Activated CD4-positive, alpha-beta T cell treated with anti-CD3 and anti-CD28 coated beads, Interleukin-10, Interleukin-2, amounts not matched to agents 100 ng/mL and 50 ng/mL, durations not matched to agents 16 hours and 8 hours (primary cell): ENCODE measurements around the gene KDR.

Experiments
- DNase-seq: peaks from one replicate; pipeline ENCODE4 v3.0.0-alpha.2; 2020

The KDR gene

DNA sequence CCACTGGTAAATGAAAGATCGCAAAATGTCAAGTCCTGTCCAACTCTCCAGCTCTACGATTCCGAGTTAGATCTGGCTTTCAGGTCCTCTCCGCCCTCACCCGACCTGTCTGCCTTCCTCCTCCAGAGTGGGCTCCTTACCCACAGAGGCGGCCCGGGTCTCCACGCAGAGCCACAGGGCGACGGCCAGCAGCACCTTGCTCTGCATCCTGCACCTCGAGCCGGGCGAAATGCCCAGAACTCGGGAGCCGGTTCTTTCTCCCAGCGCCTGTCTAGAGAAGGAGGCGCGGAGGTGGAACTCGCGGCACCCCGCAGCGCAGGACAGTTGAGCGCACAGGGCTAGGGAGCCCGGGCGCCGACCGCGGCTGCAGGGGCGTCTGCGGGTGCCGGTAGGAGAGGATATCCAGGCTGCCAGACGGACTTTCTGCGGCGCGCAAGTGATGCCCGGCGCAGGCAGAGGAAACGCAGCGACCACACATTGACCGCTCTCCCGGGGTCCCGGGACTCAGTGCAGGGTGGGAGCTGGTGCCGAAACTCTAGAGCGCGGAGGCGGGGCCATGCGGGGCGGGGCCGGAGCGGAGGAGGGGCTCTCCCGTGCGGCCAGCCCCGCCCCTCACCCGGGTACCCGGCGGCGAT lies at the start of gene KDR:
Gene KDR (minus strand): TSS at position 509 of the 635 bp plus-strand sequence. CDS start 302 bp downstream, at position 207.
- DNase-seq, result no peak

DNA sequence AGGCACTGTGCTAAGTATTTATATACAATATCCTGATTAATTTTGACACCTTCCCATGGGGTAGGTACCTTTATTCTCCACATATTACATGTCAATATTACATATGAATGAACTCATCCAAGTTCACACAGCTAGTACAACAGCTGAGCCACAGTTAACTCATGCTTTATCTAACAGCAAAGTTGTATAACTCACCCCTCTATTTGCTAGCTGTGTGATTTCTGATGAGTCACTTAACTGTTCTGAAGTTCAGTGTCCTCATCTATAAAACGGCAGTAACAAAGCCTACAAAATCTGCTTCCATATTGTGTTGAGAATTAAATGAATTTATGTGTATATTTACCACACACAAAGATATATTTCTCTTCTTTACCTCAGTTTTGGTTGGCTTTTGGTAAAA lies 48.2 kb upstream of the KDR start:
- DNase-seq, result no peak

DNA sequence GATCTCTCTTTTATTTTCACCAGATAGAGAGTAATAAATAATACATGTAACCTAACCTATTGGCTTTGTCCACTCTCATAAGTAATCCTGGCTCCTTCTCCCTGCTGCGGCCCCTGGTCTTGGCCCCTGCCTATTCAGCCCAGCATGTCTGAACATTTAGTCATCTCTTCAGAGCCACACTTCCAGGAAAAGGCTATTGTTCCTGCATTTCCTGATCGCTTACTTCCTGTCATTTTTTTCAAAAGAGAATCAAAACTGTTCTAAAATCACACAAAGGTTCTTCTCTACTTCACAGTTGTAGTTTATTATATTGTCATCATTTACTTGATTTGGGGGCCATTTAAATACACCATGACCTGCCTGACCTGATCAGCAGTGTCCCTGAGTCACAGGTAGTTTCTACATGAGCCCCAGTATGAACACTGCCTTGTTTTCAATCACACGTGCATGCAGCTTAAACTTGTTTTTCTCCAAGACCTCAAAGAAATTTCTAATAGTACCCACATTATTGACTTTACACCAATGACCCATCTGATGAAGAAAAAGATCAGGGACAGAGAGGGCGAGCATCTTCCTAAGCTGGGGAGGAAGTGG lies 47.4 kb upstream of the KDR start:
- DNase-seq, result no peak

DNA sequence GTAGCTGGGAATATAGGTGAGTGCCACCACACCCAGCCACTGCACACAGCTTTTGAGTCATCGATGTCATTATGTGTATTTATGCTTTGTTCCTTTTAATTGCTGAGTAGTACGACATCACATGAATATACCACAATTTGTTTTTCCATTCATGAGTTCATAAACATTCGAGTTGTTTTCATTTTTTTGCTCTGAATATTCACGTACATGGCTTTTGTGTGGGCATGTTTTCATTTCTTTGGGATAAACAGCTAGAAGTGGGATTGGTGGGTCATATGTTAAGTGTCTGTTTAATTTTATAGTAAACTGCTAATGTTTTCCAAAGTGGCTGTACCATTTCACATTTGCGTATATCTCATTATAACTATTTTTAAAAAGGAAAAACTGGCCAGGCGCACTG lies 45.1 kb upstream of the KDR start:
- DNase-seq, result no peak

DNA sequence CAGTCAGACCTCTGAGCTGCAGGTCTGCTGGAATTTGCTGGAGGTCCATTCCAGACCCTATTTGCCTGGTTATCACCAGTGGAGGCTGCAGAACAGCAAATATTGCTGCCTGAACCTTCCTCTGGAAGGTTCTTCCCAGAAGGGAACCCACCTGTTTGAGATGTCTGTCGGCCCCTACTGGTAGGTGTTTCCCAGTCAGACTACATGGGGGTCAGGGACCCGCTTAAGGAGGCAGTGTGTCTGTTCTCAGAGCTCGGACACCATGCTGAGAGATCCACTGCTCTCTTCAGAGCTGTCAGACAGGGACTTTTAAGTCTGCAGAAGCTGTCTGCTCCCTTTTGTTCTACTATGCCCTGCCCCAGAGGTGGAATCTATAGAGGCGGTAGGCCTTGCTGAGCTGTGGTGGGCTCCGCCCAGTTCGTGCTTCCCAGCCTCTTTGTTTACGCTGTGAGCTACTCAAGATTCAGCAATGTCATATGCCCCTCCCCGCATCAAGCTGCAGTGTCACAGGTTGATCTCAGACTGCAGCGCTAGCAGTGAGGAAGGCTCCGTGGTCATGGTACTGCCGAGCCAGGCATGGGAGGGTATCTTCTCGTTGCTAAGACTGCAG lies 44.1 kb upstream of the KDR start:
- DNase-seq, result no peak

DNA sequence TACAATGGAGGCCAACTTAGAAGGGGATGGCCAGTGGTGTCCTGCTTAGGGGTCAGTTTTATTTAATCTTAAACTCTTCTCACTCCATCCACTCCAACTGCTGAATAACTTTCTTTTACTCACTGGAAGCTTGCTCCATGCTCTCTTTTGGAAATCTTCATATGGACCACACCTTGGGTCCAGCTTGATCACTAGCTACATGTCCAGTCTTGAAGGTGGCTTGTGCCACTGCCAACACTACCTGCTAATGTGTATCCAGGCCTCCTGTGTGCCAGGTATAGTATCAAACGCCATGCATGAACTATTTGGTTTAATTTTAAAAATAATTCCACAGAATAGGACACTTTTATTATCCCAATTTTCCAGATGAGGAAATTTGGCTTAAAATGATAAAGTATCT lies 37.0 kb upstream of the KDR start:
- no peak for DNase-seq

DNA sequence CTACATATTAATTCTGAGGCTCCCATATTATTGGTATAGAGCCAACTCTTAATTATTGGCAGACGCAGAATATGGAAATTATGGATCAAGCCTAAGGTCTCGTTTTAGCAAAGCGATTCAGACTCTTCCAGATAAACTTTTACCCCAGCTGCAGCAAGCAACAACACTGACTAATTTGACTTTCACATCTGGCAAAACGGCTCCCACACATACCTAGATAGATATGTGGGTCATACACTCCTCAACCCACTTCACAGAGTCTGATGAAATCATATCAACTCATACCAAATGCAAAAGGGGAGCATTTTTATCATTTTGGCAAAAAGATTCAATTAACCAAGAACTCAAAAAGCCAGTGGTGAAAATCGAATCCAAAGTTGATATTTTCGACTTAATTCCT lies 36.3 kb upstream of the KDR start:
- DNase-seq, result no peak

DNA sequence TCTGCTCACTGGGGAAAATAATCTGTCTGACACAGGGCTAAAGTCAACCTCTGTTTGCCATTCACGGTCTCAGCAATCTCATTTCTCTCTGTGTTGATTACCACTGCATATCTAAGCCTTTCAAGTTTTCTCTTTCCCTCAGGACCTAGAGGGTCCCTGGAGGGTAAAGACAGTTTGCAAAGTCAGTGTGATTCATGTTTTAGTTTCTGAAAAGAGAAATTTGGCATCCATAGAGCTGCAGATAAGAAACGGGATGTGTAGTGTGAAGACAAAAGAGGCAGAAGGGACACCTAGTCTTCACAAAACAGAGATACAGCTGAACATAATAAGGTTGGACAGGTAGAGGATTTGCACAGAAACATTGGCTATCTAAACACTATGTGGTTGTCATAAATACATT lies 34.5 kb upstream of the KDR start:
- DNase-seq, result no peak

DNA sequence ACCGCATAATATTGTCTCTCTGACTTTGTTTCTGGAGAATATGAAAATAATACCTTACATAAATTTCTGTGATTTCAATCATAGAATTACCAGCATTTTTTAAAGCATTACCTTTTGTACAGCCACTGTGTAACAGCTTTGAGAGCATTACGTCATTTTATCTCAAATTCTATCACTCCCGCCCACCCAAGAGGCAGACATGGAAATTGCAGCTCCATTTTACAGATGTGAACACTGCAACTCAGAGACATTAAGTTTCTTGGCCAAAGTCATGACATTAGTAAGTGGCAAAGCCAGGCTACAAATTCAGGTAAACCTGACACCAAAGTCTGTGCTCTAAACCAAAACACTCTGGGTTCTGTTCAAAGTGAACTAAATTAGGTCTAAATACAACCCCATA lies 33.6 kb upstream of the KDR start:
- DNase-seq, result no peak

DNA sequence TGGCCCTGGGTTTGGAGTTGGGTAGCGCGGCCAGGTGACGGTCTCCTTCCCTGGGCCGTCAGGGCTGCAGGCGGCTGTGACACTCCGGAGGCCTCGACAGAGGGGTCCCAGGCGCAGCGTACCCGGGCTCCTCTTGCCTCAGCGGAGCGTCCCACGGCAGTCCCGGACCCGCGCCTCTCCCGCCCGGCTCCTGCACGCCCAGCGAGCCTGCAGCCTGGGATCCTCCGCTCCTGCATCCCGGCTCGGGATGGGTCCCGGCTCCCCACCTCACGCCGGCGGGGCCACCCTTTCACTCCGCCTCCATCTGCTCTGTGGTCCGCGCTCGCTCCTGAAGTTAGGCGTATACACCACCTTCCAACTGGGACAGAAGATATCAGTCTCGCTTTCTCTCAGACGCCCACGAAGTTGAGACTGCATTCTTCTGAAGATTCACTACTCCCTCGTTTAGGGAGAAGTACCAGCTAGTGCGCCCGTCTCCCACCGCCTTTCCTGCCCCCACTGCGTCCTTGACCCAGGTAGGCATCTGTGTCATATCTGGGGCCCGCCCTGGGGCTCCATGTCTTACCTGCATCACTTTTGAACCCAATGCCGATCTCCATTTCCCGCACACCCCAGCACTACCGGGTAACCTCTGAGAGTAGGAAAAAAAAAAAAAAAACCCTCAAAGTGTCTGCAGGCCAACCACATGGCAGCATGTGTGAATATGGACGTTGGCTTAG lies 32.3 kb upstream of the KDR start:
- DNase-seq, result no peak

DNA sequence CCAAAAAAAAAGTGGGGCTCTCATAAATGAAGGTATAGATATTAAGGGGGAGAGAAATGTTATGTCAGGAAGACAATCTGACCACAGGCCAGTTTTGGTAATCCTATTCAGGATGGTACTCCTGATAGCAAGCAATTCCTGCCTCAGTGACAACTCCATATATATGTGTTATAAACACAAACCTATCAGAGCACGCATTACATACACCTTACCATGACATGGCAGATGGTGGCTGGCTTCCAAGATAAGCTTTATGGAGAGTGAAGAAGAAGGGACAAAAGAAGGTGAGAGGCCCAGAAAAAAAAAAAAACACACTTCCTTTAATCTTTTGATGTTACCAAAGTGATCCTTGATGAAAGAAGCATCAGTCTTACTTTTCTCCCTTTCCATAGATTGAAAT lies 29.5 kb upstream of the KDR start:
- DNase-seq, result no peak

DNA sequence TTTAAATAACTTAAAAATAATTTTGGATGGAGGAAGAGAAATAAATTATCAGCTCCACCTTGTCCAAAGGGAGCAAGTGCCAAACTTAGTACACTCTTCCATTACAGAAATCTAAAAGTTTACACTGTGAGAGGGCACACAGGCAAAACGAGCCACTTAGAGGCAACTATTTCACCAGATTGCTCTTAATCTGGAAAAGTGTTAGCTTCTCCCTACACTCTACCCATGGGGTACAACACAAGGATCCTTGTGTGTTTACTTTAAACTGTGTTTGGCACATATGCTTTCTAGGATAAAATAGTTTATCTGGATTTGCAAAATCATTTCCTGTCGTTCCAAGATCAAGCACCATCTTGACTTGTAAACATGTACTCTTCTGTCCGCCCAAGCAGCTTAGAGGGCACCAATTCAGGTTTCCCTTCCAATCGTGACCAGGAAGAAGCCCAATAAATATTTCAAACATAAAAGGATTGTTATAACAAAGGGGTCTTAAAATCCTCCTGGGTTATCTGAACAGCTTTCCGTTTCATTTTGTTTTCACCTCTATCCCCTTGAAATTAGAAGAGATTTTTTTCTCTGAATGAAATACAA lies 29.0 kb upstream of the KDR start:
- DNase-seq, result no peak

DNA sequence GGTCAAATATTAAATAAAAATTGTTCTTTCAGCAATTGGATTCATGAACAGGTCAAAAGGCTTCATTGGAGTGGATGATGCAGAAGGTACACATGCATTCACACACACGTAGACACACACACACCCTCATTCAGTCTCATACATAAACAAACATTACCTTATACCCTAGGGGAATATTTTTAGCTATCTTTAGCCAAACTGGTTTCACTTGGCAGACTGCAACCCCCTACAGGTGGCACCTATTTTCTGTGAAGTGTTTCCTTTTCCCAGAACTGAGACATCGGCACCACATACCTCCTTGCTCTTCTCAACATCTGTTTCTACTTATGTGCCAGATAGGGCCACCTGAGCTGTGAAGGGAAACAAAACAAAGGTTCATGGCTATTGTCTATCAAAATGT lies 18.5 kb upstream of the KDR start:
- DNase-seq, result no peak

DNA sequence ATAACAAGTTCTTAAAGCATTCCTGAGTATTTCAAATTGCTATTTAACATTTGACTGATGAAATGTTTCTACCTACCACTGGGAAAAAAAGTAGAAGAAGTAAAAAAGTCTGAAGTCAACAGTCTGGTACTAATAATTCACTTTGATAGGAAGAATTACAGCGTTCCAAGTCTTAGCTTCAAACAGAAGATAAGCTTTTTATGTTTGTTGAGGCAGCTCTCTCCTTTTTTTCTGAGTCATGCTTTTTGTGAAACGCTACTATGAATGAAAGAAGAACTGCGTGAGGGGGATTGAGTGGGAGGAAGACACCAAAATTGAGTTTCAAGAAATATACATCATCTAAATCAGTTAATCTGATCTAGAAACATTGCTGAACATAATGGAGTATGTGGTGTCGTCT lies 13.0 kb upstream of the KDR start:
- no peak for DNase-seq

DNA sequence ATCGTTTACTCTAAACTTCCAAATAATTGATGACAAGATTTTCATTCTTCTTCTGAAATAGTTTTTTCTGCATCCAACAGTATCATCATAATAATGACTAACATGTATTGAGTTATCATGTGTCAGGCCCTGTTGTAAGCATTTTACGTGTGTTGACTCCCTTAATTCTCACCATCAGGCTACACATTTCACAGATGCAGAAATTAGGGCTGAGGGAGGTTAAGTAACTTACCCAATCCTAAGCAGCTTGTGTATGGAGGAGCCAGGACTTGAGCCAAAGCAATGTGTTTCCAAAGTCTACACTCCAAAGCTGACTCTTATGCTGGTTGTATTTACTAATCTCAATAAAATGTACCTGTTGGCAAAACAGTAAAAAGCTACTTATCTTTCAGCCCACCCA lies 11.2 kb upstream of the KDR start:
- no peak for DNase-seq

DNA sequence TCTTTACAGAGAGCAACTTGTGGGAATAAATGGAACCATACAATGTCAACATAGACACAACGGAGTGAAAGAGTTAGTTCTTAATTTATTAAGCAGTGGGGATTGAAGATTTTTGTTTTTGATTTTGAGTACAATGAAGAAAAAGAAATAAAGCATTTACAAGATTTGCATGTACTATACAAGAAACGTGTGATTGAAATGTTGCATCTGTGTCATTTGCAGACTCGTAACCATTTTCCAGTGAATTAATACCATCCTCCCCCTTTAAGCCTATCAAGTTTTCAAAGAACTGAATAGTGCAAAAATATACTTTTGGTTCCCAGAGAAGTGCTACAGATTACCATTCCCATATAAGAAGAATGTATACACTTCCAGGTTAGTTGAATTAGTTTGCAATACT lies 8.6 kb upstream of the KDR start:
- DNase-seq, result no peak

DNA sequence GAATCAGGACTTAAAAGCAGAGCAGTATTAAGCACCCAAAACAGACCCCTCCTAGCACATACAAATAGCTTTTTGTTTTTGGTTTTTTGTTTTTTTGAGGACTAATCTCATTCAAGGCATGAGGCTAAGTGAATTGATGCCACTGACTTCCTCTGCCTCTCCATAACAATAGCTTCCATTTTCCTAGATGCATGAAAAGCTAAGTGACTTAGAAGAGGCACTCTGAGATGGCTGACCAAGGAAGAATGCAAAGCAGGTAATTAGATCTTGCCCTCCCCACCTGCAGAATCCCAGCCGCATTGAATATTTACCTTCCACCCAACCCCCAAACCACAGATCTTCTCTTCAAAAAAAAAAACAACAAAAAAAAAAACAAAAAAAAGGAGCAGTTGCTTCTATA lies 7.4 kb upstream of the KDR start:
- DNase-seq, result no peak

DNA sequence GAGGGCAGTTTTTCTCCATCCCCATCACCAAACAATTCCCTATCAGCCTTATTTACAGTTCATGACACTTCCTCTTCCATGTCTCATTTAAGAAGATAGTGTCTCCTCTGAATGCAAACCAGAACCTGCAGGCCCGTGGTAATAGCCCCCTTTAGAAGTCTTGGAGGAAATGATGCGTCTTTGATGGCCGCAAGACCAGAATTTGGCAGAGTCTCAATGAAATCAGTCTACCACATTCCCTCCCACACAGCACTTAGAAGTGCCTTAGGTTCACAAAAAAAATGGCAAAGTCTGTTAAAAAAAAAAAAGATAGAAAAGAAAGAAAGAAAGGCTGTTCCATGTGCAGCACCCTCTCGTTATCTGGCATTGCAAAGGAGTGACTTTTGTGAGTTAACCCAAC lies 2.1 kb upstream of the KDR start:
- DNase-seq, result no peak

DNA sequence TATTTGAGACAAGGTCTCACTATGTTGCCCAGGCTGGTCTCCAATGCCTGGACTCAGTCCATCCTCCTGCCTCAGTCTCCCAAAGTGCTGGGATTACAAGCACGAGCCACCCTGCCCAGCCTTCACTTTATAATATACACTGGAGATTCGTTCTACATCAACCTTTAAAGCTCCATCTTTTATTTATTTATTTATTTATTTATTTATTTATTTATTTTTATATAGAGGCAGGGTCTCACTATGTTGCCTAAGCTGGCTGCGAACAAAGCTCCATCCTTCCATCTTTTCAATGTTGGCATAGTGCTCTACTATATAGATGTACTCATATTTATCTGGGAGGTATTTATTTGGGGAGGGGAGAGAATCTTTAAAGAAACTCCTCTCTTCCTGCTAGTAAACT lies 1.7 kb upstream of the KDR start:
- DNase-seq, result no peak

DNA sequence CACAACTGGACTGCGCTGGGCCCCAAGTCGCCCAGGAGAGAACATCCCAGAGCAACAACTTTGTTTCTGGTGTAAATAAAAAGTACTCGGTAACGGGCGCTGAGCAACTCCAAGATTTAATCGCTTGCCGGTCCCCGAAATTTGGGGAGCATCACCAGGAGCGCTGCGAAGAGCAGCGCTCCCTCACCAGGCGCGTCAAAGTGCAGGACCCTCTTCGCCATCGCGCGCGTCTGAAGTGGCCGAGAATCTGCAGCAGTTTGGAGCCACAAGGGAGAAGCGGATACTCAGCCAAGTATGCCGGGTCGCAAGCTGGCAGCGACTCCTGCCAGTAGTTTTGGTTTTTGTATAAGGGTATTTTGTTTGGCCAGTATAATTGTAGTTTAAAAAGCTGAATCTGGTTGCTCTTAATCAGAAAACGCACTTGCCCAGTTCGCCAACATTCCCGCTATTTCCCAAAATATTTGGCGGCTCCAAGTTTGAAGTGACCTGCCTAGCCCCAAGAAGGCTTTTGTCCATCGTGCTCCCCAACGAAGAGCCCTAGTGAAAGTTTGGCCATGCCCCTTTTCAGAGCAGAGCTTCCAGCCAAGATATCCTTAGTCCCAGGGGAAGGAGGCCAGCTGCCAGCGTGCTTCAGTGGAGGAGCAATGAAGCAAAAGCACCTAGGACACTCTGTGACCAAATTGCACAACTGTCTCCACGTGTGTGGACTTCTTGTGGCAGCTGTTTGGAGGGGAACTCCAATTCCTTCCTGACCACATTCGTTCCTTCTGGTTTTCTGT lies 557 bp upstream of the KDR start:
- no peak for DNase-seq

DNA sequence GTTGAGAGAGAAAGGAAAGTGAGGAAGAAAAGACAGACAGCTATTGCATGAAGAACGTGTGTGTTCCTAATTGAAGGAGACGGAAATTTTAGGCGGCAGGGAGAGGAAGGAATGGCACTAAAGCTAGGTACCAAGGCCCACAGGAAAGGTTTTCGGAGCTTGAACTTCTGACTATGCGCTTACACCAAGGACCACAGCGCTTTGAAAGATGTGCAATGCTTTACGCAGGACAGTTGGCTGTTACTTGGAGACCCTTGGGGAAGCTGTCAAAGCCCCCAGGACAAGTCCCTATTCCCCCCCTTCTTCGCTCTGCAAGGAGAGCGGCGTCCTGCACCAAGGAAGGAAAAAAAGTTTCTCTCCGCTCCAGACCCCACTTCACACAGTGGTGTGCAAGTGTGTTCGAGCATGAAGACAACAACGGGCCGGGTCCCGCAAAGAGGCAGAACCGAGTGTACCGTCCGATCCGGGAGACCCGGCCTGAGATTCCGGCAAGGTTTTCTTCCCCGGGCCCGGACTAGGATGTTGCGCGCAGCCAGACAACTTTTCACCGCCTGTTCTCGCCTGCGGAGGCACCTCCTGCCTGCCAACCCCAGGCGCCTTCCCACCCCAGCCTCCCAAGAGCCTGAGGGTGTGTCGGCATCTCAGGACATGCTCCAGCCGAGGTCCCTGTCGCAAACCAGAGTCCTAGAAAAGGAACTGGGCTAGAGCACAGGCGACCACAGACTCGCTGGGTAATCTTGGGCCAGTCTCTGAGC lies 896 bp downstream of the KDR start:
- DNase-seq, result no peak

DNA sequence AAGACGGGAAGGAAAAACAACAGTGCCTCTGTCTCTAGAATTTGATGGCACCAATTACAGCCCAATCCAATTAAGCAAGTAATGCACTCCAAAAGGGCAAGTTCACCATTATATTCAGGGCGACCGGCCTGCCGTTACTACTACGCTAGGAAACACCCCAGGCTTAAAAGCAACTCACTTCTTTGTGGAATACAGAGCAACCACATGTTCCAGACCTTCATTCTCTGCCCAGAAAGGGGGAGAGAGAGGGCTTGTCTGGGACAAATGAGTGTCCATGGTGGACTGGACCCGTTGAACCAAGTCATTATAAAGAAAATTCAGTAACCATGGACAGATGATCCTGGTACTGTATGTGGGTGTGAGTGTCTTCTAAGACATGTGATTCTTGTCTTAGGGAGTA lies 1.6 kb downstream of the KDR start:
- DNase-seq, result no peak
